NCI-H2029 (cell line): ENCODE data around the gene EPS8L2.

Source experiments
- DNase-seq: peaks from one replicate; lab custom pipeline; 2025; lab: John Stamatoyannopoulos, UW

The EPS8L2 gene

DNA sequence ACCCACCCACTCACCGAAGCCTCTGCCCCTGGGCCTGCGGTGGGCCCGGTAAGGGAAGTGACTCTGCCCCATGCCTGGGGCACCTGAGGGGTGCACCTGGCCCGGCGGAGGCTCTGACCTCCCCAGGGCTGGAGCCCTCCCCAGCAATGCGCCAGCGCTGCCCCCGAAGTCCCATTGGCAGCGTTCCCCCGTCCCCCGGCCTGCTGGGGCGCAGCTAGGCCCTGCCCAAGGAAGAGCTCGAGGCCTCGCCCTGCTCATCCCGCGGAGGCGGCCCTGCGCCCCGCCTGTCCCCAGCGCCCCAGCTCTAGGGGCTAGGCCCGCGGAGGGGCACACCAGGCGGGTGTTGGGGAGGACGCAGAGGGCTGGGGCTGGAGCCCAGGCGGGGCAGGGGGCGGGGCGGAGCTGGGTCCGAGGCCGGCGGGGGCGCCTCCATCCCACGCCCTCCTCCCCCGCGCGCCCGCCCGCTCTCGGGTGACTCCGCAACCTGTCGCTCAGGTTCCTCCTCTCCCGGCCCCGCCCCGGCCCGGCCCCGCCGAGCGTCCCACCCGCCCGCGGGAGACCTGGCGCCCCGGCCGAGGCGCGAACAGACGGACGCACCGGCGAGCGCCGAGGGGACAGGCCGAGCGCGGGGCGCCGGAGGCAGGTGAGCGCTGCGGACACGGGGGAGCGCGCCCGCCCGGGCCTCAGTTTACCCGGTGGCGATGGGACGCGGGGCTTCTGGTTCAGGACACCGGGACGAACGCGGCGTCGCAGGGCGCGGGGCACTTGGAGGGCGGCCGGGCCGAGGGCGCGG, at the start of gene EPS8L2:
TSS of gene EPS8L2 (plus strand) at position 586 of the 793 bp plus-strand sequence. CDS start 3,177 bp downstream, outside the sequence.
- peak; percentile 29 for DNase-seq

DNA sequence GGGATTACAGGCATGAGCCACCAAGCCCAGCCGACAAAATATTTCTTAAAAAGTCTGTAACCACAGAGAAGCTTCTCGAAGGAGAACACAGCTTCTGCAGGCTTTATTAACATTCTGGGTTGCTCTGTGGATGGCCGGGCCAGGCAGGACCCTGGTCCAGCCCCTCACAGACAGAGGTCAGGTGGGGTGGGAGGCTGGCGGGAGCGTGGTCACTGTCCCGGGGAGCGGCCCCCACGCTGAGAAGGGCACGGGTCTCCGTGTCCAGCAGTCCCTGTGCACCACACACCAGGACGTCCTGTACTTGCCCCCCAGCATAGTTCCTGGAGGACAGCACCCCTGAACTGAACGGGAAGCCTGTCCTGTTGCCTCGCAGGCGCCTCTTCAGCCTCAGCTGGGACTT, 49.6 kb upstream of the EPS8L2 start:
- no peak for DNase-seq

DNA sequence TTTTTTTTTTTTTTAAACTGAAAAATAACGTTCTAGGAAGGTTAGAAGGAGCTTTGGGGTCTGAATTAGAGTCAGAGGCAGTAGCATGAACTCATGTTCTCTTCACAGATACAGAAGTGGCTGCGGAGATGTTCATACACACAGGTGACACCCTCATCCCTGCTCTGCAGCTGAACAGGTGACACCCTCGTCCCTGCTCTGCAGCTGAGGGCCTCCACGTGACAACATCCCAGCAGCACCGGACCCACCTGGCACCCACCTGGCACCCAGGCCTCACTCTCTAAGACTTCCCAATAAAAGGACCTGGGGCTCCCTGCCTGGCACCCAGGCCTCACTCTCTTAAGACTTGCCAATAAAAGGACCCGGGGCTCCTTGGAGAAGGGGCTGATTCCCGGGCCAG, 49.2 kb upstream of the EPS8L2 start:
- DNase-seq = no peak

DNA sequence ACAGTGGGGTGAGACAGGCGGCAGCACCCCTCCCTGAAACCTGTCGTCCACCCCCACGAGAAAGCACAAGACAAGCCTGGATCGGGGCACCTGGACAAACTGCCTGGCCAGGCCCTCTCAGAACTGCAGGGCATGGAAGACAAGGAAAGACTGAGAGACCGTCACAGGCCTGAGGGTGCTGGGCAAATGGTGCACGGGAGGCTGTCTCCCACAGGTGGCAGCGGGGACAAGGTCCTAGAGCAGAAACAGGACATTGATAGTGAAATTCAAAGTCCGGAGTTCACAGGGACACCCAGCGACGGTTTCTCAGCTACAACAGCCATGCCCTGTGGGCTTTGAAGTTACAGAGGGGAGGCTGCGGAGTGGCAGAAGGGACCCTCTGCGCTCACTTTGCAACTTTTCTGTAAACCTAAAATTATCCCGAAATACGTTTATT, 48.3 kb upstream of the EPS8L2 start:
- no peak for DNase-seq

DNA sequence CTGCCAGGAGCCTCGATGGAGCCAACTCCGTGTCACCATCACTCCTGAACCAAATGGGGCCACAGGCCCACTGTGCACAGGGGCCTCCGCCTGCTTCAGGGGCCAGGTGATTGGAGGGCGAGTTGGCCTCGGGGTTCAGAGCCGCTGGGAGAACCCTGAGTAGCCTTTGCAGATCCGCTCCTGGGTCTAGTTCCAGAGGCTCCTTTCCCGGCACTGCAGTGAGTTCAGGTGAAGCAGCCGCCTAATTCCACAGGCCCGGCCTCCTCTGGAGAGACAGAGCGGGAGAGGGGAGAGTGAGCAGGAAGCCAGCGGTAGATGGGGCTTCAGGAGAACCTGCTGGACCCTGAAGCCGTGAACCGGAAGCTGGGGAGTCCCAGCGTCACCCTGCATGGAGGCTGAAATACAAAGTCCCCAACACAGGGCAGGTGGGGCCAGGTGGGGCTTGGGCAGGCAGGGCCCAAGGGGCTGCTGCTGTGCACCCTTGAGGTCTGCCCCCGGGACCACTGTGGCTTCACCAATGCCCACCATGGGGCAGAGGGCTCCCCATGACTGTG, 46.4 kb upstream of the EPS8L2 start:
- no peak for DNase-seq

DNA sequence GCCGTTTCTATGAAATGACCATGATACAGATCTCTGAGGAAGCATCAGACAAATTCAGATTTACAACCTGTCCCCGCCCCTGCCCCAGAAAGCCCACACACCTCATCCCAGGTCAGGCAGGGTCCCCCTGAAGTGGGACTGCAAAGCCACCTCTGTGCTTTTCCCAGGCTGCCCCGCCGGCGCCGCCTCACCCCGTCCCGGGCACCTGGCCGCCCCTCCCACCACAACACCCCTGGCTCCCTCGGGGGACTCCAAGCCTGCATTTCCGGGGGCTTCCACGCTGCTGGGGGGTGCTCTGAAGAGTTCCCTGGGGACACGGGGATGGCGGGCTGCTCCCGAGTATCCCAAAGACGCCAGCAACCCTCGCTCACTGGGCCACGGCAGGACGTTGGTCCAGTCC, 45.8 kb upstream of the EPS8L2 start:
- DNase-seq = no peak

DNA sequence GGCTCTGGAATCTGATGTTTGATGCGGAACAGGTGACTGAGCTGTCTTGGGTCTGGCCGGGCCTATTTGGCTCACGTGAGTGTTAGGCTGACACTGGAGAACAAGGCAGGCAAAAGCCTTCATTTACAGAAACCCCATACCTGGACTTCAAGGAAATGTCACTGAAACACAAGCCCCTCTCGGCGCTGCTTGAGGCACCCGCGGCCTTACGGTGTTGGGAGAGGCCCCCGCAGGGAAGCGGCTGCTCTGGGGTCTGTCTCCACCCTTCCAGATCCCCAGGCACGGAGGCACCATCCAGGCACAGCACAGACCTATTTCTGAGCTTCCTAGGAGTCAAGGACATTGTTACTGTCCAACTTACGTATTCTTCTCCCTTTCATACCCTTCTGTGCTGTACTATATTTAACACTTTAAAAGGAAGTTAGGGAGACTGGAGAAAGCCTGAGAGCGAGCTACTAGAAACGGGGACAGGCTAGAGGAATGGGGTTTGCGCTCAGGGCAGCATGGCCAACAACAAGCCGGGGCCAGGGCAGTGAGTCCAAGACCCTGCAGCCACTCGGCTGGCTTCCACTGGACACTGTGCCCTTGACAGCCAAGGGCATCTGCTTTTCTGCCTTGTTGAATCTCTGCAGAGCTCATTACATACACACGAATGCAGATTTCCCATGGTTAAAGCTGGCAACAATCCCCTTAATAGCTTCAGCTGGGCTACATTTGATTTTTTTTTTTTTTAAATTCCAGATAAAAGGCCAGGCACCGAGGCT, 45.2 kb upstream of the EPS8L2 start:
- no peak for DNase-seq

DNA sequence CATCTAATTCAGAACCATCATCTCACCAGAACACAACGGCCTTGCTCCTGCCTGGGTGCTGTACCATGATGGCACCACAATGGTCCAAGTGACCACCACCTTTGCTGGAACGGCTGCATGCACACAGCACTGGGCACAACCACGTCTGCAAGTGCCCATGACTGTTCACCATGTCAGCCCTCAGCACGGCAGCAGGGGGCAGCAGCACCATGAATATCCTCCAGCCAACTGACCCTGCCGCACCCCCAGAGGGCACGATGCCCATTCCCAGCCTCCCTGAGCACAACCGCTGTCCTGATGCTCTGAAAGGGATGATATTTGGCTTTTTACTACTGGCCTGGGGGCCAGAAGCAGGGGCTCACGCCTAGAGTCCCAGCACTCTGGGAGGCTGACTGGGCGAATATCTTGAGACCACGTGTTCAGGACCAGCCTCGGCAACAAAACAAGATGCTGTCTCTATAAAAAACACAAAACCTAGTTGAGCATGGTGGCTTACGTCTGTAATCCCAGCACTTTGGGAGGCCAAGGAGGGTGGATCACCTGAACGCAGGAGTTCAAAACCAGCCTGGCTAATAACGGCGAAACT, 43.2 kb upstream of the EPS8L2 start:
- DNase-seq = no peak

DNA sequence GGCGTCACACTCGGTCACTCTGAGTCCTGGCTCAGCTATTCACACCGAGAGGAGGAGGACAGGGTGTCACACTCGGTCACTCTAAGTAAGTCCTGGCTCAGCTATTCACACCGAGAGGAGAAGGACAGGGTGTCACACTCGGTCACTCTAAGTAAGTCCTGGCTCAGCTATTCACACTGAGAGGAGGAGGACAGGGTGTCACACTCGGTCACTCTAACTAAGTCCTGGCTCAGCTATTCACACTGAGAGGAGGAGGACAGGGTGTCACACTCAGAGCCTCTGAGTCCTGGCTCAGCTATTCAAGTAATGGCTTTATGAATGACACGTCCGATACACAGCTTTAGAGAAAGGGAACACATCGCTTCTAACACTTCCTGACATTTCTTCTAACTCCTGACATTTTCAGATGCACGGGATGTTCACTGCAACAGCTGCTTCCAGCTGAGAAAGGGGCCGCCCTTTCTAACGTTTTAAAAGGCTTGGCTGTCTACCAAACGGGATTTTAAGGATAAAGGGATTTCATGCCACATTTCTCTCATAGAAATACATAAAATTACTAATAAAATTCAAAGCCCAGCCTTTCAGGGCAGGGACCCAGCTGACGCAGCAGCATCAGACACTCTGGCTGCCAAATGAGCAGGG, 40.8 kb upstream of the EPS8L2 start:
- DNase-seq = no peak

DNA sequence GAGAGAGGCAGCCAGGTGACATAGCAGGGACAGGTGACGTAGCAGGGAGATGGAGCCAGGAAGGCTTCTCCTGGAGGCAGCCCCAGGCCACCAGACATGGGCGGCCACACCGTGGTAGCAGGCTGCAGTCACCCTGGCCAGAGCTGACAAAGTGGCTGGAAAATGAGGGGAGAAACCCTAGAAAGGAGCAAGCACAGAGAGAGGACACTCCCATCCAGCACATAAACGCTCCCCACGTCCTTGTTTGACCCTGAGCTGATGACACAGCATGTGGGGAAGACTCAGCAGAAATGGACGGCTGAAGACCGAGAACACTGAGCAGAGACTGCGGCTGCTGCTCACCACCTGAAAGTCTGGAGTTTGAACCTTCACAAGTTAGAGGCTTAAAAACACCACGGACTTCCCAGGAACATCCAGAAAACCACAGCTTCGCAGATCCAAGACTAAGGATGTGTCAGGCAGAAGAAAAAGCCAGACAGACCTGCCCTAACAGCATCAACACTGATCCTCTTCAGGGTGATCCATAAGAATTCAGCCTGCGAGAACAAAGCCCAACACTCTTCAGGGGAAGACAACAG, 40.2 kb upstream of the EPS8L2 start:
- DNase-seq = no peak

DNA sequence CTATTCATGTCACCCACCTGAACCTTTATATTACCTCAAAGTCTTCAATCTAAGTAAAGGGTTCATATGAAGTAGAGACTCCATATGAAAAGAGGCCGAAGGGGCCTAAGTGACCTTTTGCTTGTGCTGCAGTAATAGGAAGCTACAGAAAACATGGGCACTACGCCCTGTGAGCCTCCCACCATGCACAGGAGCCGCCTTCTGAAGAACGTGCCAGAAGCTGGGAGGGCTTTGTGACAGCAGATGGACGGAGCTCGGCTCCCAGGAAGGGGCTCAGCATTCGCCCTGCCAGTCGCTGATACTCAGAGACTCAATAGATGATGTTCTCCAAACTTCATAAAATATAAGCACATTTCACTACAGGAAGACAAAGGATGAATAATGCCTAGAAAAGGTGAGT, 32.2 kb upstream of the EPS8L2 start:
- no peak for DNase-seq

DNA sequence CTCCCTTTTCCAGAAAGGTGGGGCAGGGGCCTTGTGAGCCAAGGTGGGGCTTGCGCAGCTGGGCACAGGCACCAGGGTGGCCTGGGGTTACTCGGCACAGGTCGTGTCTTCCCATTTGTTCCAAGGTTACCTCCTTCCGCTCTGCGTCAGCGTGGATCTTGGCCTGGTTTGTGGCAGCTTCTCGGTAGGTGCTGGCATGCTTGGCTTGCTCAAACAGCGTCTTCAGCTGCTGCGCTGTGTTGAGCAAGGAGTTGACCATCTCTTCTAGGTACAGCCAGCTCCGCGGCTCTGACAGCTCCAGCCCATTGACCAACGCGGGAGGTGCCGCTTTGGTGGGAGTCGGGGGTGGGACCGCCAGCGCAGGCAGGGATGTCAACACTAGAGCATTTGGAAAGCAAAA, 31.6 kb upstream of the EPS8L2 start:
- DNase-seq = no peak

DNA sequence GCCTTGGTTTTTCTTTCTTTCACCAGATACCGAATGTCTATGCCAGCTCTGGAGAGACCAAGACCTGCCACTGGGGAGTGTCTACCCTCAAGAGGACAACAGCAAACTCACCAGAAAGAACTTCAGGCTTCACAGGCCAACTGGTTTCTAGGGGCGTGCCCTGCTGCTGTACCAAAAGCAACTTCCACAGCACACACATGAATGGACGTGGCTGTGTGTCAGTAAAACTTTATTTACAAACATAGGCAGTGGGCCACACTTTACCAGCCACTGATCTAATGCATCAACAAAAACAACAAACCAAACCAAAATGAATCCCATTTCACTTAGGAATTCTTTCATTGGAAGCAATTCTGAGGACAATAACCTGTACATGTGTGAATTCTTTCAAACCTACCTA, 27.7 kb upstream of the EPS8L2 start:
- DNase-seq = no peak

DNA sequence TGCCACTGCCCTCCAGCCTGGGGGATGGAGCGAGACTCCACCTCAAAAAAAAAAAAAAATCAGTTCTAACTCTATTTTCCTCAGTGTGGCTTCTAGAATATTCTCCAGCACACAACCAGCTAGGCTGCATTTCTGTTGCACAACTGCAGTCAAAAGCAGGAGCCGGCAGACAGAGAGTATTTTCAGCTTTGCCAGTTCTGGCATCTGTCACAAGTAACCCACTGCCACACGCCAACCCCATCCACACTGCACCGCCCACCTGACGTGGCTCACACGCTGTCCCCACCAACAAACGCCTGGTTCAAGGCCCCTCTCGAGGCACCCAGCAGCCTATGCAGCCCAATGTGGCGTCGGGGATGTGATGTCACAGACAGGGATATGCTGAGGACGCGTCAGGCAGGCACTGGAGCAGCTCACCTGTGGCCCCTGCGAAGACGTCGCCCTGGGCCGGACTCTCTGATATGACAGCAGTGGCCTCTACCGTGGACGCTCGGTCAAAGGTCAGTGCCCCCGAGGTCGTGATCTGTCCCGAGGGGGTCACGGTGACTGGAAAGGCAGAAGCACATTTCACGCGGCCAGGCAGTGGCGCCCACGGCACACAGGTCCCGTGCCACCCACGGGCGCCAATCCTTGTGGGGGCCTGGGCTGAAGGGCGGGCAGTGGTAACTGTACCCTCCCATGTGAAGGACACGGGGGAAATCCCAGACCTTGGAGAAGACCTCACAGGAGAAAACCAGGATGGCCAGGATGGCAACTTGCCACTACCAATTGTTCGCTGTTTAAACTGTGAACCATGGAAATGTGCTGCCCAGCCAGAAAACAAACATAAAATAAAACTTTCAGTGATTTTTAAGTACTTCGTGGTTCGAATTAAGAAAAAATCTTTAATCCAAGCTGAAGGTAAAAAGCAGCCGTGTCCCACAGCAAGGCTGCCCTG, 26.5 kb upstream of the EPS8L2 start:
- DNase-seq = no peak

DNA sequence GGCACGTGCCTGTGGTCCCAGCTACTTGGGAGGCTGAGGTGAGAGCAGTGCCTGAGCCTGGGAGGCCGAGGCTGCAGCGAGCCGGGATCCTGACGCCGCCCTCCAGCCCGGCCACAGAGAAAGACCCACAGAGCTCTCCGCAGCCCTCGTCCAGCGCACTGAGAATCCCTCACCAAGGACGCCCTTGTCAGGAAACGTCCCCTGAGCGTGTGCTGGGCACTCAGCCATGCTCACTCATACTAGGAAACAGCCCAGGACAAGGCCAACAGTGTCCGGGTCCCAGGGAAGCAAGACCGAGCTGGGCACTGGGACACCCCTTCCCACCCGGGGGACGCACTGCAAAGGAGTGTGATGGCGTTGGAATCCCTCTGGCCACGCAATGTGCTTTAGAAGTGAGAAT, 25.6 kb upstream of the EPS8L2 start:
- no peak for DNase-seq

DNA sequence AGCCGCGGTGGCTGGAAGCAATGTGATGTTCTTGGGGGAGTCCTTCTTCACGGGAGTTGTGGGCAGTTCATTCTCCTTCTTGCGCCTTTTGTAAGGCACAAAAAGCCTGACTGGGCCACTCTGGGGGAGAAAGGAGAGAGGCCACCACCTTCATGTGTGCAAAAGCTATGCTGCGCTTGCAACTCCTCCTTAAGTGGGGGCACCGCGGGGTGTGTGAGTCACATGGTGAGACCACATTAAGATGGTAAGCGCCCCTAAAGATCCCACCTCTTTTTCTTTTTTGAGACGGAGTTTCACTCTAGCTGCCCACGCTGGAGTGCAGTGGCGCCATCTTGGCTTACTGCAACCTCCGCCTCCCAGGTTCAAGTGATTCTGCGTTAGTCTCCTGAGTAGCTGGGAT, 25.1 kb upstream of the EPS8L2 start:
- no peak for DNase-seq

DNA sequence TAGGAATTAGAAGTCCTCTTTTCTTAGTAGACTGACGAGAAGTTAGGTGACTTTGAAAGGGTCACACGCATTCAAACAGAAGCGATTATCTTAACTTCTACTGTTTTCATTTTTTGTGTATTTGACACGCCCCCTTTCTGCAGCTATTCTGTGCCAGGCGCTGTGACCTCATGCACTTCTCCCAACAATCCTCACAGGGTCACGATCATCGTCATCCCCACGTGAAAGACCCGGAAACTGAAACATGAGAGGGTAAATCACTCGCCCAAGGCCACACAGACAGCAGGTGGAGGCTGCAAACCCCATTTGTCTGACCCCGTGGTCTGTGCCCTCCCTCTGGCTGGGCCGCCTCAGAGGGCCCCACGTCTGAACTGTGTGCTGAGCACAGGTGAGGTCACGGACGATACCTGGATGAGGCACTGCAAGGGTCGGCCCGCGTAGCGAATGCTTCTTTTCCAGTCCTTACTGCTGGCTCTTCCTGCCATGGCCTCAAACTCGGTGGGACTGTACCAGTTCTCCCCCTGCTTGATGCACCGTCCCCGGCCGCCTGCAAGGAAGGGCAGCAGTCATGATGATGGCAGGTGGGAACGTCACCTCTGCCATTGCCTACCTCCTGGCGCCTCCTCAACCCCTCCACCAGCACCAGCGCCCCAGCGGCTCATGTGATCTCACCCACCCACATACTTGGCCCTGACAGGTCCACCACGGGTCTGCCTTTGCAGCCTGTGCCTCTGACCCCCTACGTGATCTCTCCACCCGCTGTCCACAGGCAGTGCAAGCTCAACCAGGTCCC, 19.4 kb upstream of the EPS8L2 start:
- DNase-seq = no peak

DNA sequence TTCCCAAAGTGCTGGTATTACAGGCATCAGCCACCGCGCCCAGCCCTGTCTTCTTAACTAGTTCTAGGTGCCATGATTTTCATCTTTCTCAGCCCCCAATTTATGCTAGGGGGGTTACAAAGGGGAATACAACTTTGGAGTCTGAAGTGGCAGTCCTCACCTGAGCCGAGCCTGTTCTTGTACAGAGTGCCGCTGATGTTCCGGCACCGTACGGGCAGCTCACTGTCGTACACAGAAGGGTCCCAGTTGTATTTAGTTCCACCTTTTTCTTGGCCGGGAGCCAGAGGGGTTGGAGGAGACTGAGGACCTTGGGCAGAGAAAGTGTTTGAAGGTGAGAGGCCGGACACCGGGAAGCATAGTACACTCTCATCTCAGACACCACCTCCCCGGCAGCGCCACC, 18.3 kb upstream of the EPS8L2 start:
- DNase-seq = no peak

DNA sequence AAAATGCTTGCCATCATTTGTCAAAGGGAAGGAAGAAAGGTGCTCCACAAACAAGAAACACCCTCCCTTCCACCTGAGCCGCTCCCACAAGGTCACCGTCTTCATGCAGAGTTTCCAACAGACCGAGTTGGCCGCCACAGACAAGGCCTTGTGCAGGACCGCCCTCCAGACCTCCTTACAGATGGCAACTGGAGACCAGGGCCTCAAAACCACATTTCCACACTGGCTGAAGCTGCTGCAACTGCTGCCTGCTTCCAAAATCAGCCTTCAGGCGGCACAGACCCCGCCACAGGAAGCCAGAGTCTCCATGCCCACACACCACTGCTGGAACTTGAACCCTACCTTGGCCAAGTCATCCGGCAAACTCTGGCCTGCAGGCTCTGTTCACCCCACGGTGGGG, 17.4 kb upstream of the EPS8L2 start:
- DNase-seq = no peak

DNA sequence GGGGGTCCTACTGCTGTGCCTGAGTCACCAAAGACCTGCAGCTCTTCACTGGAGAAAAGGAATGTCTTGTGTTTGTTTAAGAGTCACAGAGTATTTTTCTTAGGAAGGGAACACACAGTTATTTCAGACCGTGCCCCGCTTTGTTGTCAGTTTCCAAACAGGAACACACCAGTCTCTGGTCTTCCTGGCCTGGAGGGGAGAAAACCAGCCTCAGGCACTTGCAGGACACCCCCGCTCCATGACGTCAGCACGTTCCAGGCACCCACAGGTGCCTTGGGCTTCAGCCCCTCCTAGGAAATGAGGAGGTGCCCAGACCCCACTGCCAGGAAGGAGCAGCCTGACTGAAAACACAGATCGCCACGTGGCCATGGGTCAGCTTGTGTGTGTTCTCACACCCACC, 16.4 kb upstream of the EPS8L2 start:
- DNase-seq = no peak
